GM19193 (cell line): Measurements from ENCODE around the gene INO80D.

Experiments used
- POLR2A ChIP-seq: IDR thresholded peaks from 4 replicates; pipeline ENCODE4 v1.6.1; 2011; ENCODE audit not compliant: insufficient read depth, insufficient read length; ENCODE audit errors: extremely low read depth

Gene INO80D

DNA sequence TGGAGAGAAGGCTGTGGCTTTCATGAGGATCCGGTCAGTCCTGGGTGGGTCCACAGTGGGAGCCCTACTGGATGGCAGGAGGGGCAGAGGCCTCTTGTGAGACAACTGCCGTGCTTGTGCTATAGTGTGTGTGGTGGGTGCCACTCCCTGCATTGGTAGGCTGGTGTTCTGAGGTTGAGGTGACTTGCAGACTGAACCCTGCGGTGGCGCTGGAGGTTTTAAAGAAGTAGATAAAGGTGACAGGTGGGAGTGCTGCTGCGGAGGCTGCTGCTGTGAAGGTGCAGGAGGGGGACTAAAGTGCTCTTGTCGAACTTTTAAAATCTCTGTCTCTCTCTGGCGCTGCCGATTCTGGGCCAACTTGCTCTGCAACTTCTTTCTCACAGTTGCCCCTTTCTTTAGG, 29.7 kb downstream of the INO80D start:
- no peak for TF ChIP-seq POLR2A

GRCh38 chr2:206054952-206055351, 31.0 kb downstream of the INO80D start:
- no peak for TF ChIP-seq POLR2A

DNA sequence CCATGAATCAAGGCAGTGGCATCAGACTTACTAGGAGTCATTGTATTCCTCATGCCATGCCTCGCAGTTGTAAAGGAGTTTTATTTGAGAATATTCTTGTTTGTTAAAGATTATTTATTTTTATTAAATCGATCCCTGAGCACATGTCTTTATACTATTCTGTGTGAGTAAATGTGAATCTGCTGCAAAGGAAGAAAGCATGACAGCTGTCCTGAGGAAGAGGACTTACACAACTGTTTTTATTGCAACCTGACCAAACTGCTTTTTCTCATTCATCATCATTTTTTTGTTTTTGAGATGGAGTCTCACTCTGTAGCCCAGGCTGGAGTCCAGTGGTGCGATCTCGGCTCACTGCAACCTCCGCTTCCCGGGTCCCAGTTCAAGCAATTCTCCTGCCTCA, 34.1 kb downstream of the INO80D start:
- TF ChIP-seq POLR2A, result no peak

DNA sequence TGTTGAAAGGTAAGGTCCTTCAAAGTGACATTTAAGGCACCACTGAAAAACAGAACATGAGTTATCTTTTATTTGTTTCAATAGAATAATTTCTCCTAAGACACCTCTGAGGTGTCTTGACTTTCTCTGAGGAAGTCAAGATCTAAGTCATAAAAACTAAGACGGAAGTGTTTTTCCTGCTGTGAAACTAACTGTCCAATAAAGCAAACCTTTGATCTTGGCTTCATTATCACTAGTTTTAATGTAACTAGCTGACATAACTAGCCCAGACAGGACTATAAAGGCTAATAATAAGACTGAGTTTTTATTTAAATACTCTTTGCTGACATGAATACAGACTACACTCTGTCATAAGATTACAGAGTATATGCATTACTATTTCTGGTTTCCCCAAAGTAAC, 36.6 kb downstream of the INO80D start:
- TF ChIP-seq POLR2A, result no peak

- TF ChIP-seq POLR2A, result no peak
Observed at GRCh38 chr2:206045251-206045650, 40.7 kb downstream of the INO80D start.

DNA sequence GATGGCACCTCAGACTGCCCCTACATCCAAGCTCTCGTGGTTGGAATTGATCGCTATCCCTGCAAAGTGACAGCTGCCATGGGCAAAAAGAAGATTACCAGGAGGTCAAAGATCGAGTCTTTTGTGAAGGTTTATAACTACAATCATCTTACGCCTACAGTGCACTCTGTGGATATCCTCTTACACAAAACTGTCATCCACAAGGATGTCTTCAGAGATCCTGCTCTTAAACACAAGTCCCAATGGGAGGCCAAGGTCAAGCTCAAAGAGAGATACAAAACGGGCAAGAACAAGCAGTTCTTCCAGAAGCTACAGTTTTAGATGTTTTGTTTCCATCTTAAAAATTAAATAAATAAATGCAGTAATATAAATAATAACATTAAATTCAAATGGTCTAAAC, 45.4 kb downstream of the INO80D start:
- TF ChIP-seq POLR2A, result no peak

DNA sequence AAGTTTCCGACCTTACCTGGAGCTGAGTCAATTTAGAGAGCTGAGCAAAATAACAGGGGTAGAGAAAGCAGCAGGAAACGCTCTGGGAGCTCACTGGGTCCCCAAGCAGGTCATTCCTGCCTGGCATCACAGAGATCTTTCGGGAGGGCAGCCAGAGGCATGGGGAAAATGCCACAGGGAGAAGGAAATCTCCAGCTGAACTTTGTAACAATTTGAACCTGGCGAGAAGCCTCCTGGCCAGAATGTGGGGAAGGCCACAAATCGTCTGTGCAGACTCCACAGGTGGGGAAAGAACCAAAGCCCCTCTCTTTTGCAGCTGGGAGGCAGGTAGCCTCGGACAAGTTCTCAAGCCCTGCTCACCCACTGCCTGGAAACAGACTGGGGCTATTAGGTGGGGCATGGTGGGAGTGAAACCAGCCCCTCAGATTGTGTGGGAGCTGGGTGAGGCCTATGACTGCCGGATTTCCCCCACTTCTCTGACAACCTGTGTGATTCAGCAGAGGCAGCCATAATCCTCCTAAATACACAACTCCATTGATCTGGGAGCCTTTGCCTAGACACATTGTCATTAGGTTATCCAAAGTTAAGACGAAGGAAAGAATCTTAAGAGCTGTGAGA, 53.9 kb downstream of the INO80D start:
- TF ChIP-seq POLR2A, result no peak

DNA sequence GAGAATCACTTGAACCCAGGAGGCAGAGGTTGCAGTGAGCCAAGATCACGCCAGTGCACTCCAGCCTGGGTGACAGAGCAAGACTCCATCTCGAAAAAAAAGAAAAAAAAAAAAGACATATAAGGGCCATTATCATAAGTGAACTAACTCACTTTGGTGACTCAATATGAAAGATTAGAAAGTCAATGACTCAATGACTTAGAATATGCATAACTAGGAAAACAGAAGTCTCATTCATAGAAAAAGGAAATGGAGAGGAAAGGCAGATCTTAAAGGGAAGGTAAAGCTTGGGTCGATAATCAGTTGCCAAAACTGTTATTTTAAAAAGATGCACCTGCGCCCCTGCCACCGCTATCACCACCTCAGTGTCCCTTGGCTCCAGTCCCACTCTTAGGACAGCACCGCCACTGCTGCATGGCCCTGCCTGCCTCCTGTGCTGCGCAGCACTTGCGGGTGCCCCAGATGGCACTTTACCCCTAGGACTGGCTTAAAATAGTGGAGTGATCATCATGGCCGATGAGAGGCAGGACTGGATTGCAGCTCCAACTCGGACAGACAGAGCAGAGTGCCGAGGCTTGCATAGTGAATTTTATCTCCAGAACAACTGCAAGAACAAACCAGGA, 54.7 kb downstream of the INO80D start:
- no peak for TF ChIP-seq POLR2A

DNA sequence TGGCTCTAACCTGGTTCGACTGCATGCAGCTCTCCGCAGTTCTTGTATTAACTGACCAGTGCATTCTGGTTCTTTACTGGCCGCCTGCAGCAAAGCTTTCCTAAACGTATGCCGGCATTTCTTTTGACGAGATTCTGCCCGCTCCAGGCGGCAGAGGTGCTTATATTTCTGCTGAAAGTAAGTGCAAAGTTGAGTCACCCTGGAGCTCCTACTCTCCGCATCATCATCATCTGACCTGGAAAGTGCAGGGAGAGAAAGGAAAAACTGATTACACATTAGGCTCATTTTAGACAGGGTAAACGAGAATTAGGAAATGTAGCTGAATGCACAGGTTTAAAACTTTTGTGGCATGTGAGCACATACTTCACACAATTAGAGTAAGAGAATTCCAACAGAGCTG, 57.9 kb downstream of the INO80D start:
- no peak for TF ChIP-seq POLR2A

DNA sequence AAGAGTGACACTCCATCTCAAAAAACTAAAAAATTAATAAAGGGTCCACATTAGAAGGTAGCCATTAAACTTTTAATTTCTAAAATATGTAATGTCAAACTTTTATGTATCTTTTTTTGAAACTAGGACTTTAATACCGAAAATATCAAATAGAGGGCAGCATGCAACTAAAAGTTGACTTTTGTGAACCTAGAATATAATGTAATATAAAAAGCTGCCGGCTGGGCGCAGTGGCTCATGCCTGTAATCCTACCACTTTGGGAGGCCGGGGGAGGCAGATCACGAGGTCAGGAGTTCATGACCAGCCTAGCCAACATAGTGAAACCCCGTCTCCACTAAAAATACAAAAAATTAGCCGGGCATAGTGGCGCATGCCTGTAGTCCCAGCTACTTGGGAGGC, 62.8 kb downstream of the INO80D start:
- no peak for TF ChIP-seq POLR2A

DNA sequence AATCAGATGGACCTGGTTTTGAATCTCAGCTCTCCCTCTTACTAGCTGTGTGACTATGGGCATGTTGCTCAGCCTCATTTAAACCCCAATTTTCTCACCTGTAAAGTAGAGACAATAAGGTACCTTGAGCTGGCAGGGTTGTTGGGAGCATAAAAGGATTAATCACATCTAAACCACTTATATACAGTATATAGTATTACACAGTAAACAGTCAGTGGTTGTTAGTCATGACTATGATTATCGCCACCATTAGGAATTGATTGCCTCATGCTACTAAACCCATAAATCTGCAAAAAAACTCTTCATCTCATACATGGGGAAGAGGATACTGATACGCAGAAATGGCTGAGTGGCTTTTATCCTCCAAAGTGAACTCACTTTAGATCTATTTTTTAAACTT, 65.8 kb downstream of the INO80D start:
- TF ChIP-seq POLR2A, result no peak

GRCh38 chr2:206011795-206012194, 74.2 kb downstream of the INO80D start:
- TF ChIP-seq POLR2A, result no peak

- no peak for TF ChIP-seq POLR2A
Observed at GRCh38 chr2:206011018-206011614, 74.9 kb downstream of the INO80D start.

- no peak for TF ChIP-seq POLR2A
Observed at GRCh38 chr2:206004004-206004693, 81.8 kb downstream of the INO80D start.

GRCh38 chr2:206002440-206002839, 83.5 kb downstream of the INO80D start:
- TF ChIP-seq POLR2A, result no peak

DNA sequence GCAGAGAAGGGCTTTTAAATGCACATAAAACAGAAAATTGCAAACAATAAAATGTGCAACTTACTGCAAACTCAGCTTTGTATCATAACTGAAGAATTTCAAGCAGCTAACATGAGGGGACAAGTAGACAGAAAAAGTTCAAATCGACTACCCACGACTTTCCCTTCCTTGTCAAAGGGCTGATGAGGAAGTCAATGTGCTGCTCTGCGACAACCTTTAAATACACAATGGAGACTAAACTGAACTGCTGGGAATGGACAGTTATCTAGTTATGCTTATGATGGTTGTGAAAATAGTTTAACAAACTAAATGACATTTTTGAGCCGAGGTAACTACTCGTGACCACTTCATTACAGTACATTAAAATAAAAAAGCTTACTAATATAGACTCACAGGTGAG, 84.1 kb downstream of the INO80D start:
- no peak for TF ChIP-seq POLR2A
